Measurements from ENCODE around the gene SUOX.
"Not testable (repeated sequence)": the region's sequence is repeated elsewhere in the genome, so short reads cannot be mapped to it uniquely, and the experiment has no call there.

The SUOX gene

GRCh38 chr12:56037161-56037560, 40.1 kb downstream of the SUOX start:
- H3K4me1 Mint-ChIP-seq, result peaks cover 23% of the 10 kb centered on the region

DNA sequence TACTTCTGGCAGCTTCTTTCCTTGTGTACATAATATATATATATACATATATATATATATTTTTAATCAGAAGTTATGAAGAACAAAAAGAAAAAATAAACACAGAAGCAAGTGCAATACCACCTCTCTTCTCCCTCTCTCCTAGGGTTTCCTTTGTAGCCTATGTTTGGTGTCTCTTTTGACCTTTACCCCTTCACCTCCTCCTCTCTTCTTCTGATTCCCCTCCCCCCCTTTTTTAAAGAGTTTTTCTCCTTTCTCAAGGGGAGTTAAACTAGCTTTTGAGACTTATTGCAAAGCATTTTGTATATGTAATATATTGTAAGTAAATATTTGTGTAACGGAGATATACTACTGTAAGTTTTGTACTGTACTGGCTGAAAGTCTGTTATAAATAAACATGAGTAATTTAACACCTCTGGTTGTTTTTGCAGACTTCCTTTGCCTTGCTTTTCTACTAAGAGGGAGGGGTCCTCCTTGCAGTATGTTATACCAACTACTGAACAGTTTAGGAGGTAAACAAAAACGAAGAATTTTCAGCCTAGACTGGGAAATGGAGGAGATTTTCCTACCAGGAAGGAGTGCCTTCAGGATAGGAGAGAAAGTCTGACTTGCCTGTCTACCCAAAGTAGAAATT, 41.1 kb downstream of the SUOX start:
- Mint-ChIP-seq H3K4me1 (peaks cover 30% of the 10 kb centered on the region), H3K27me3 (no peaks in the 10 kb centered on the region), H3K4me3 (no peak overlapping the region), H3K9me3 (no peaks in the 10 kb centered on the region), H3K36me3 (ENCODE audit: insufficient read depth) (peaks cover 24% of the 10 kb centered on the region), H3K27ac (ENCODE audit: low read depth) (peak overlapping the region; percentile 86)
- ATAC-seq (replicated peaks; ENCODE audit: extremely low read depth, poor library complexity, severe bottlenecking) (no peak), DNase-seq (ENCODE audit: low spot score in 2 of 2) (no peak)

More at GRCh38 chr12:56037161-56037560, 40.1 kb downstream of the SUOX start:
- no peak overlapping the region for H3K4me3 Mint-ChIP-seq
- DNase-seq (ENCODE audit: low spot score in 2 of 2) (no peak), ATAC-seq (replicated peaks; ENCODE audit: extremely low read depth, poor library complexity, severe bottlenecking) (no peak)
- peak overlapping the region; percentile 86 for H3K27ac Mint-ChIP-seq (ENCODE audit: low read depth)
- no peaks in the 10 kb centered on the region for H3K9me3 Mint-ChIP-seq
- H3K36me3 Mint-ChIP-seq (ENCODE audit: insufficient read depth), result peaks cover 19% of the 10 kb centered on the region
- H3K27me3 Mint-ChIP-seq, result no peaks in the 10 kb centered on the region

- Mint-ChIP-seq H3K27me3 (no peaks in the 10 kb centered on the region), H3K36me3 (ENCODE audit: insufficient read depth) (peaks cover 41% of the 10 kb centered on the region), H3K9me3 (no peaks in the 10 kb centered on the region), H3K4me1 (peaks cover 33% of the 10 kb centered on the region), H3K27ac (ENCODE audit: low read depth) (no peak overlapping the region), H3K4me3 (no peak overlapping the region)
- DNase-seq (ENCODE audit: low spot score in 2 of 2) (no peak), ATAC-seq (replicated peaks; ENCODE audit: extremely low read depth, poor library complexity, severe bottlenecking) (no peak)
These were observed 43.1 kb downstream of the SUOX start for GRCh38 chr12:56040151-56040550.

- Mint-ChIP-seq H3K27ac (ENCODE audit: low read depth) (peak overlapping the region; percentile 92), H3K36me3 (ENCODE audit: insufficient read depth) (peaks cover 49% of the 10 kb centered on the region), H3K27me3 (no peaks in the 10 kb centered on the region), H3K9me3 (no peaks in the 10 kb centered on the region), H3K4me1 (peaks cover 26% of the 10 kb centered on the region), H3K4me3 (peak overlapping the region; percentile 88)
- DNase-seq (ENCODE audit: low spot score in 2 of 2) (no peak), ATAC-seq (replicated peaks; ENCODE audit: extremely low read depth, poor library complexity, severe bottlenecking) (no peak)
These were observed 44.0 kb downstream of the SUOX start for GRCh38 chr12:56040963-56041551.

DNA sequence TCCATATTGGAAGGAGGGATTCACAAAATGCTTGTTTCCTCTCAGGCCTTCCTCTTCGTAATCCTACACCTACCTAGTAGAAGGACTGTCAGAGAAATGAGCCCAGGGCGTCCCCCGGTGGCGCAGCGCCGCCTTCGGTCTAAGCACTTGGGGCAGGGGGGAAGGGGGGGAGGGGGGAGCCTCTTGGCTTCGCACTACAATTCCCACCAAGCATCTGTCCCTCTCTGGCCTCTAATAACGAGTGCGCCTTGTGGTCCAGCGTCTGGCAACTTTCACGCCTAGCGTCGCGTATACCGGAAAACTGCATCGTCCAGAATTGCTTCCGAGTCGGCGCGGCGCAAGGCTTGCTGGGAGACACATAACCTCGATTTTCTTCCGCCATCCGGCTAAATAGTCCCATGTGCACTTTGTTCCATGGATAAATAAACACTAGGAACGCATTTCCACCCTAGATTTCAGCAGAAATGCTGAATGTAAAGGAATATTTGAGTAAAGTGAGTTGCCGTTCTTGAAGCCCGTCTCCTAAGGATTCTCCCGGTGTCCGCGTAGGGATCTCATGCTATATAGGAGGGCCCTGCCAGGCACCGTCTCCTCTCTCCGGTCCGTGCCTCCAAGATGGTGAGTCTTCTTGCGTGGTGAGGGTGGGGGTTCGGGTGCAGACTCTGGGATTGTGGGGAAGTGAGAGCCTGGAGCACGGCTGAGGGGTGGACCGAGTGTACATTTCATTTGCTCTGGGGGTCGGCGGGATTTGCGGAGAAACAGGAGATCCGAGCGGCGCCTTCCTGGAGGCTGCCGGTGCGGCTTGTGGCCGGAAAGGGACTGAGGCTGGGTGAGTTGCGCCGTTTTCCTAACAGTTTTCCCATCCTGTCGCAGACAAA, 44.7 kb downstream of the SUOX start, which contains the start of gene RPS26:
Gene RPS26, plus strand, starts transcription at position 367 of the 878 bp plus-strand sequence. Its CDS starts 249 bp downstream, at position 616.
- no peaks in the 10 kb centered on the region for H3K9me3 Mint-ChIP-seq
- peak within 1 kb of the TSS; percentile 92 for H3K27ac Mint-ChIP-seq (ENCODE audit: low read depth)
- no peaks in the 10 kb centered on the region for H3K27me3 Mint-ChIP-seq
- peaks cover 26% of the 10 kb centered on the region for H3K4me1 Mint-ChIP-seq
- peak within 1 kb of the TSS; percentile 88 for H3K4me3 Mint-ChIP-seq
- H3K36me3 Mint-ChIP-seq (ENCODE audit: insufficient read depth), result peaks cover 50% of the 10 kb centered on the region
- peak; percentile 93 for ATAC-seq (replicated peaks; ENCODE audit: extremely low read depth, poor library complexity, severe bottlenecking)
- DNase-seq (ENCODE audit: low spot score in 2 of 2), result peak; percentile 80 to 89

DNA sequence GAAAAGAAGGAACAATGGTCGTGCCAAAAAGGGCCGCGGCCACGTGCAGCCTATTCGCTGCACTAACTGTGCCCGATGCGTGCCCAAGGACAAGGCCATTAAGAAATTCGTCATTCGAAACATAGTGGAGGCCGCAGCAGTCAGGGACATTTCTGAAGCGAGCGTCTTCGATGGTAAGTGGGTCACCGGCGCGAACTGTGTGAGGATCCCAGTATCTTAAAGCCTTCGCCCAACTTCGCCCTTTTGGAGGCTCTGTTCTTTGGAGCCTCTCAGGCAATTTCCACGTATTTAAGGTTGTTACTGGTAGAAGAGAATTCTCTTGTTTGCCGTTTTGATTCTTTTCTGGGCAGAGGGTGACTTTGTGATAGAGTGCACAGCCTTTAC, 45.3 kb downstream of the SUOX start:
- not testable (repeated sequence) for H3K27me3 Mint-ChIP-seq; DNase-seq (ENCODE audit: low spot score in 2 of 2); ATAC-seq (replicated peaks; ENCODE audit: extremely low read depth, poor library complexity, severe bottlenecking); H3K9me3 Mint-ChIP-seq
- Mint-ChIP-seq H3K4me3 (peak overlapping the region; percentile 88), H3K27ac (ENCODE audit: low read depth) (peak overlapping the region; percentile 92), H3K4me1 (peaks cover 25% of the 10 kb centered on the region), H3K36me3 (ENCODE audit: insufficient read depth) (peaks cover 50% of the 10 kb centered on the region)

DNA sequence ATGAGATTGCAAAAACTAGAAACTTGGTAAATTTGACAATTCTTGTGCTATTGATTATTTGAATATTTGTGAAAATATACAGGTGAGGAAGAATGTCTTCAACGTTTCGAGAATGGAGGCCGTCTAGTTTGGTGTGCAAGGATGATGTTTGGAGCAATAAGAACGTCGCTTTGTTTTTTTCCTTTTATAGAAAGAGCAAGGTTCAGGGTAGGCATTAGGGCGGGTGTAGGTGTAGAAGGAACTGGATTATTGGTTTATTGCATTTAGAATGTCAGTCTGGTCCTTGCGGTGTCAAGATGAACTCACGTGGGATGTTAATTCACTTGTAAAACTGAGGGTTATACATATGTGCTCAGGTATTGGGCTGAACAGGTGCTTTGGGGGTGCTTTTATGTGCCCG, 45.8 kb downstream of the SUOX start:
- H3K9me3 Mint-ChIP-seq, result no peaks in the 10 kb centered on the region
- DNase-seq (ENCODE audit: low spot score in 2 of 2) (no peak), ATAC-seq (replicated peaks; ENCODE audit: extremely low read depth, poor library complexity, severe bottlenecking) (no peak)
- peak overlapping the region; percentile 88 for H3K4me3 Mint-ChIP-seq
- H3K27ac Mint-ChIP-seq (ENCODE audit: low read depth), result peak overlapping the region; percentile 92
- H3K4me1 Mint-ChIP-seq, result peaks cover 21% of the 10 kb centered on the region
- H3K27me3 Mint-ChIP-seq, result no peaks in the 10 kb centered on the region
- peaks cover 50% of the 10 kb centered on the region for H3K36me3 Mint-ChIP-seq (ENCODE audit: insufficient read depth)

DNA sequence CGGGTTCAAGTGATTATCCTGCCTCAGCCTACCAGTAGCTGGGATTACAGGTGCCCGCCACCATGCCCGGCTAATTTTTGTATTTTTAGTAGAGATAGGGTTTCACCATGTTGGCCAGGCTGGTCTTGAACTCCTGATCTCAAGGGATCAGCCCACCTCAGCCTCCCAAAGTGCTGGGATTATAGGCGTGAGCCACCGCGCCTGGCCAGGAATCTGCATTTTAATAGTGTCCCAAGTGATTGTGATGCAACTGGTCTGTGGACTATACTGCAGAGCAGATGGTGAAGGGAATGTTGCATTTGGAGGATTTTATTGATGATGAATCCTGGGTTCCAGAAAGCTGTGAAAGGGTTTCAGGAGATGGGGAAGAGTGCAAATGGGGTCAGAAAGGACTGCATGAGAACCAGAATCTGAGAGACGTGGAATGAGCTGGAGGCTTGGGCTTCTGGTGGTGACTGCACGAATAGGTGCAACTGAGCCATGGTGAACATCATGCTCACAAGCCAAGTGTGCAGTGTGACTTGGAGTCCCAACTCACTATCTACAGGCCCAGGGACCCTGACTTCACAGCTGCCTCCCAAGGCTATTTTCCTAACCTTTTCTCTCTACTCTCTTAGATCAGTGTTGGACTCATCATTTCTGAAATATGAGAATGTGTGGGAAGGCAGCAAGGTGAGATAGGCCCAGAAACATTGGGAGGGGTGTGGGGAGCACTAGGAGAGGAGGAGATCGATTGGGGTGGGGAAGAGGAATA, 49.1 kb downstream of the SUOX start:
- Mint-ChIP-seq H3K9me3 (no peaks in the 10 kb centered on the region), H3K27me3 (no peaks in the 10 kb centered on the region), H3K36me3 (ENCODE audit: insufficient read depth) (peaks cover 47% of the 10 kb centered on the region), H3K4me1 (peaks cover 16% of the 10 kb centered on the region), H3K27ac (ENCODE audit: low read depth) (peak overlapping the region; percentile 71), H3K4me3 (no peak overlapping the region)
- DNase-seq (ENCODE audit: low spot score in 2 of 2) (no peak), ATAC-seq (replicated peaks; ENCODE audit: extremely low read depth, poor library complexity, severe bottlenecking) (no peak)

DNA sequence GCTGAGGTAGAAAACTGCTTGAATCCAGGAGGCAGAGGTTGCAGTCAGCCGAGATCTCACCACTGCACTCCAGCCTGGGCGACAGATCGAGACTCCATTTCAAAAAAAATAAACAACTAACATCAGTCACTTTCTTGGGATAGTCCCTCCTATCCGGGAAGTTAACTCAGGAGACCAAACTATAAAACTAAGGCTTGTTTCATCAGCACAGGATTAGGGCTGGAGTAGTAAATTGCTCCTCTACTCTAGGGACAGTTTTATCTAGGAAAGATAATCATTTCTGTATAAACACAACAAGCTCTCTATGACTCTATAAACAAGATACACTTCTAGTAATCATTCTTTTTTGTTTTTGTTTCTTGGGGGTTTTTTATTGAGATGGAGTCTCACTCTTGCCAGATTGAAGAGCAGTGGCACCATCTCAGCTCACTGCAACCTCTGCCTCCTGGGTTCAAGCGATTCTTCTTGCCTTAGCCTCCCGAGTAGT, 56.4 kb downstream of the SUOX start:
- no peak for ATAC-seq (replicated peaks; ENCODE audit: extremely low read depth, poor library complexity, severe bottlenecking)
- Mint-ChIP-seq H3K4me3 (no peak overlapping the region), H3K27ac (ENCODE audit: low read depth) (no peak overlapping the region), H3K27me3 (no peaks in the 10 kb centered on the region), H3K36me3 (ENCODE audit: insufficient read depth) (no peaks in the 10 kb centered on the region), H3K4me1 (peaks cover 6% of the 10 kb centered on the region), H3K9me3 (no peaks in the 10 kb centered on the region)
- DNase-seq (ENCODE audit: low spot score in 2 of 2), result no peak

Measured in central memory CD8-positive, alpha-beta T cell (primary cell).